Limb (tissue), 2 donors: ENCODE results near the gene ZNF618.
"Not testable (repeated sequence)": the region's sequence is repeated elsewhere in the genome, so short reads cannot be mapped to it uniquely, and the experiment has no call there.

Experiments used
- DNase-seq, 2 donors: peaks; one replicate each; pipeline ENCODE4 v3.0.0-alpha.2; 2016; ENCODE audit errors: extremely low spot score in 2 of 2

The ZNF618 gene

GRCh38 chr9:113988385-113989016, 112.4 kb downstream of the ZNF618 start:
- no peak for DNase-seq

- peak in 1 of 2 donors; percentile 50 for DNase-seq
Observed at GRCh38 chr9:113989017-113989713, 113.1 kb downstream of the ZNF618 start.

- no peak for DNase-seq
Observed at GRCh38 chr9:113989714-113990569, 113.8 kb downstream of the ZNF618 start.

- DNase-seq = no peak
Observed at GRCh38 chr9:113990570-113990907, 114.4 kb downstream of the ZNF618 start.

- no peak for DNase-seq
Observed at GRCh38 chr9:113990975-113991471, 114.9 kb downstream of the ZNF618 start.

GRCh38 chr9:113991714-113992113, 115.6 kb downstream of the ZNF618 start:
- no peak for DNase-seq

GRCh38 chr9:113992276-113992951, 116.3 kb downstream of the ZNF618 start:
- DNase-seq = no peak

GRCh38 chr9:113992994-113993393, 116.9 kb downstream of the ZNF618 start:
- no peak for DNase-seq

GRCh38 chr9:113993838-113994540, 117.9 kb downstream of the ZNF618 start:
- peak; percentile 62 to 69 for DNase-seq

- DNase-seq = no peak
Observed at GRCh38 chr9:113995401-113995800, 119.3 kb downstream of the ZNF618 start.

GRCh38 chr9:113995963-113996362, 119.9 kb downstream of the ZNF618 start:
- DNase-seq = peak in 1 of 2 donors; percentile 18

- DNase-seq = peak in 1 of 2 donors; percentile 15
Observed at GRCh38 chr9:113996531-113997001, 120.5 kb downstream of the ZNF618 start.

GRCh38 chr9:113997064-113997463, 121.0 kb downstream of the ZNF618 start:
- not testable (repeated sequence) for DNase-seq

GRCh38 chr9:113997610-113998009, 121.5 kb downstream of the ZNF618 start:
- peak in 1 of 2 donors; percentile 35 for DNase-seq

- DNase-seq = peak in 1 of 2 donors; percentile 17
Observed at GRCh38 chr9:113998114-113998513, 122.0 kb downstream of the ZNF618 start.

GRCh38 chr9:113998525-113999255, 122.6 kb downstream of the ZNF618 start:
- DNase-seq = peak in 1 of 2 donors; percentile 31

- DNase-seq = peak in 1 of 2 donors; percentile 28
Observed at GRCh38 chr9:113999256-114000062, 123.3 kb downstream of the ZNF618 start.

- DNase-seq = no peak
Observed at GRCh38 chr9:114000063-114000454, 124.0 kb downstream of the ZNF618 start.
